GM21528 (cell line): Measurements from ENCODE around the gene FZD7.

Experiments used
- ATAC-seq: cut with Tn5 transposase; IDR thresholded peaks from one replicate; pipeline ENCODE4 v1.9.1; 2021; ENCODE audit warnings: mild to moderate bottlenecking, moderate library complexity; ENCODE audit not compliant: unreplicated experiment, low FRiP score

FZD7 gene

GRCh38 chr2:202033317-202034248, at the start of gene FZD7:
FZD7 (plus strand) TSS chr2:202033855; CDS start chr2:202034648, 793 bp downstream.
- peak; percentile 83 for ATAC-seq

- ATAC-seq, result no peak
Measured at GRCh38 chr2:201984333-201984732, 49.3 kb upstream of the FZD7 start.

GRCh38 chr2:201984800-201985525, 48.7 kb upstream of the FZD7 start:
- no peak for ATAC-seq

- ATAC-seq, result no peak
Measured at GRCh38 chr2:201985728-201986462, 47.8 kb upstream of the FZD7 start.

GRCh38 chr2:201986463-201986735, 47.3 kb upstream of the FZD7 start:
- no peak for ATAC-seq

- no peak for ATAC-seq
Measured at GRCh38 chr2:201987426-201987825, 46.2 kb upstream of the FZD7 start.

- no peak for ATAC-seq
Measured at GRCh38 chr2:201990069-201990468, 43.6 kb upstream of the FZD7 start.

- no peak for ATAC-seq
Measured at GRCh38 chr2:201992960-201993359, 40.7 kb upstream of the FZD7 start.

- no peak for ATAC-seq
Measured at GRCh38 chr2:201994973-201995638, 38.5 kb upstream of the FZD7 start.

GRCh38 chr2:201996006-201996405, 37.6 kb upstream of the FZD7 start:
- ATAC-seq, result no peak

- ATAC-seq, result no peak
Measured at GRCh38 chr2:201996679-201997314, 36.9 kb upstream of the FZD7 start.

GRCh38 chr2:201999279-201999678, 34.4 kb upstream of the FZD7 start:
- no peak for ATAC-seq

- ATAC-seq, result no peak
Measured at GRCh38 chr2:202001826-202002225, 31.8 kb upstream of the FZD7 start.

- no peak for ATAC-seq
Measured at GRCh38 chr2:202002381-202002780, 31.3 kb upstream of the FZD7 start.

GRCh38 chr2:202005272-202005887, 28.3 kb upstream of the FZD7 start:
- ATAC-seq, result no peak

- ATAC-seq, result no peak
Measured at GRCh38 chr2:202006301-202006700, 27.4 kb upstream of the FZD7 start.

GRCh38 chr2:202007015-202007982, 26.4 kb upstream of the FZD7 start:
- no peak for ATAC-seq

GRCh38 chr2:202007983-202008354, 25.7 kb upstream of the FZD7 start:
- ATAC-seq, result no peak

- no peak for ATAC-seq
Measured at GRCh38 chr2:202009019-202009481, 24.6 kb upstream of the FZD7 start.
